IPS DF 6.9 (cell line): ENCODE results near the gene SFXN4.

ENCODE experiments used
- DNase-seq: peaks from one replicate; pipeline ENCODE4 v3.0.0-alpha.2; 2013; ENCODE audit warnings: low read depth, low spot score
- H3K27ac ChIP-seq: one replicate; pipeline ENCODE4 v1.5.1; 2013; ENCODE audit warnings: low read length, control low read depth
- H3K27me3 ChIP-seq: 2 replicates; pipeline ENCODE4 v1.6.1; 2013; ENCODE audit warnings: mild to moderate bottlenecking, low read length; ENCODE audit not compliant: control insufficient read depth, insufficient read depth
- H3K36me3 ChIP-seq: 2 replicates; pipeline ENCODE4 v1.6.1; 2013; ENCODE audit warnings: low read length; ENCODE audit not compliant: control insufficient read depth, insufficient read depth
- H3K4me1 ChIP-seq: 2 replicates; pipeline ENCODE4 v1.6.1; 2013; ENCODE audit warnings: low read length; ENCODE audit not compliant: control insufficient read depth, insufficient read depth
- H3K4me3 ChIP-seq: 2 replicates; pipeline ENCODE4 v1.5.1; 2013; ENCODE audit warnings: mild to moderate bottlenecking, low read length
- H3K9me3 ChIP-seq: 2 replicates; pipeline ENCODE4 v1.6.1; 2013; ENCODE audit warnings: low read length, inconsistent platforms; ENCODE audit not compliant: control insufficient read depth, insufficient read depth
- WGBS: extraction: QIAGEN DNeasy Blood & Tissue Kit; methylation state at CpG from one replicate; pipeline ENCODE4 v1.1.7; 2013; ENCODE audit warnings: mixed read lengths, missing lambda C conversion rate; ENCODE audit not compliant: insufficient read length, insufficient coverage; 5-methylcytosine and 5-hydroxymethylcytosine counted together

SFXN4 gene, protein sequence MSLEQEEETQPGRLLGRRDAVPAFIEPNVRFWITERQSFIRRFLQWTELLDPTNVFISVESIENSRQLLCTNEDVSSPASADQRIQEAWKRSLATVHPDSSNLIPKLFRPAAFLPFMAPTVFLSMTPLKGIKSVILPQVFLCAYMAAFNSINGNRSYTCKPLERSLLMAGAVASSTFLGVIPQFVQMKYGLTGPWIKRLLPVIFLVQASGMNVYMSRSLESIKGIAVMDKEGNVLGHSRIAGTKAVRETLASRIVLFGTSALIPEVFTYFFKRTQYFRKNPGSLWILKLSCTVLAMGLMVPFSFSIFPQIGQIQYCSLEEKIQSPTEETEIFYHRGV

DNA sequence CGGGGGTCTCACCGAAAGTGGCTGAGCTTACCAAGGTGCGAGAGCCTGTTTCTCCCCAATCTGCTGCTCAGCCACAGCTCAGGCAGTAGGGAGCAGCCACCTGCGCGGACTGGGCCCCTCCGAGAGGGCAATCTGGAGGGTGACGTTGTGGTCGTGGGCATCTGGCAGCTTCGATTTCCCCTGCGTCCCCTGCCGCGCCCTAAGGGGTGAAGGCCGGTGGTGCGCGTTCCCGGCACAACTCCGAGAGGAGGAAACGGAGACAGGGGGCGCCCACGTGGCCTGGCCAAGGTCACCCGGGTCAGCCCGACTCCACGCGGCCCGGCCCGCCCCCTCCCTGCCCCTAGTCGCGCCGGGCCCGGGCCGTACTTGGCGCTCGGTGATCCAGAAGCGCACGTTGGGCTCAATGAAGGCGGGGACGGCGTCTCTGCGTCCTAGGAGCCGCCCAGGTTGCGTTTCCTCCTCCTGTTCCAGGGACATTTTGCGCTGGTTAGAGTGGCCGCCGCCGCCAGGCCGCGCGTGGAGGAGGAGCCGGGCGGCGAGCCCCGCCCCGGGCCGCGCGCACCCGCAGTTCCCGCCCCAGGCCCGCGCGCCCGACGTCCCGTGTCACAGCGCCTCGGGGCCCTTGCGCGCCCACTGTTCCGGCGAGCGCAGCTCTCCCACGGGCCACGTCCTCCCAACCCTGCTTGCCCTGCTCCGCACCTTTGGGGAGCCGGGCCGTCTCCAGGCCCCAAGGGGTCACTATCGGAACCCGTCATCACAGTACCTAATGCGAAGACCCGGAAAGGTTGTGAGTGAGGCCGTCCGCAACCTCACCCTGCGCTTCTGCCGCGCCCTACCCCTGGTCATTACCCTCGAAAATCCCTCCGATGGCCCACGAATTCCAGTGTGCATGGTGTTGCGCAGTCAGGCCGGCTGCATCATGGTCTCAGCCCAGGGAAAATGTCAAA is at the start of gene SFXN4:
SFXN4 (minus strand) TSS at position 544 of the 947 bp plus-strand sequence; CDS start at position 477, 67 bp downstream.
- Histone ChIP-seq H3K27me3 (no peaks in the 10 kb centered on the region), H3K27ac (no peak within 1 kb of the TSS), H3K36me3 (peaks cover 9% of the 10 kb centered on the region; the same call in 1 of the 2 replicates), H3K4me1 (peaks cover 2% of the 10 kb centered on the region; the same call in 1 of the 2 replicates), H3K4me3 (peak within 1 kb of the TSS; percentile 69), H3K9me3 (no peaks in the 10 kb centered on the region)
- WGBS, result no CpG with 5 or more reads among the region's 90 CpGs
- no peak for DNase-seq

DNA sequence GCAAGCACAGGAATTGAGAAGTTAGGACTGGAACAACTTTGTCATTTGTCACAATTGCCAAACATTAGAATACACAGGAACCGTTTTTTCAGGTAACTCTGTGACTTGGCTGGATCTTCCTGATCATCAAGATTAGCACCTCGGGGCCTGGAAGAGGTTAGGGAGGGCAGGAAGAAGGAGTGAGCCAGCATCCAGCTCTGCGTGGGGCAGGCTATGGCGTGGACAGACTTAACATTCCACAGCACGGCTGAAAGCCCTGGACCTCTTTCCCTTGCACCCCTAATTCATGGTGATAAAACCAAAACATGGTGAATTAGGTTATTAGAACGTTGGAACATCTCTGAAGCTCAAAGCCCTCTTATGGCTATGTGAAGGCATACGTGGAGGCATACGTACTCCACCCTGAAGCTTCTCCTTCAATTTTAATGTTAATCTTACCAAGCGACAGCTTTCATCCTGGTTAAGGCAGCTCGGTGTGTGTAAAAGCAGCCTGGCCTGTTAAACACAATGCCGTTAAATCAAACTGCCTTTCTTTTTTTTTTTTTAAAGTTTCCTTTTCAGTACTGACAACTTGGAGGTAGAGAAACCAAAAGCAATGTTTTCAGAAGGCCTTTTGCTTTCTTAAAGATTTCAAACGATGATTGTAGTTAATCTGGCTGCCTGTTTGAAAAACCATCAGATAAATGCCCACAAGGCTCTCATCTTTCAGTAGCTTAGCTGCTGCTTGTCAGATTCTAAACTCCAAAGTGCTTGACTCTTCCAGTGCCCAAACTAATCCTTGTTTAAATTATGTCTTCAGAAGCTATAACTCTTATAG is 46.3 kb upstream of the SFXN4 start:
- no CpG with 5 or more reads among the region's 12 CpGs for WGBS

GRCh38 chr10:119211176-119211575 is 45.7 kb upstream of the SFXN4 start:
- no peaks in the 10 kb centered on the region for H3K9me3 ChIP-seq
- no peak for DNase-seq
- H3K27me3 ChIP-seq, result peaks cover 12% of the 10 kb centered on the region; the same call in 1 of the 2 replicates
- no peak overlapping the region for H3K4me3 ChIP-seq
- H3K36me3 ChIP-seq, result no peaks in the 10 kb centered on the region
- no peak overlapping the region for H3K27ac ChIP-seq
- peaks cover 1% of the 10 kb centered on the region; the same call in 1 of the 2 replicates for H3K4me1 ChIP-seq
- no CpG with 5 or more reads among the region's 3 CpGs for WGBS

More for the DNA sequence above, 46.3 kb upstream of the SFXN4 start:
- no peak overlapping the region for H3K4me3 ChIP-seq
- no peaks in the 10 kb centered on the region for H3K36me3 ChIP-seq
- H3K9me3 ChIP-seq, result no peaks in the 10 kb centered on the region
- H3K27ac ChIP-seq, result no peak overlapping the region
- no peak for DNase-seq
- peaks cover 1% of the 10 kb centered on the region; the same call in 1 of the 2 replicates for H3K4me1 ChIP-seq
- H3K27me3 ChIP-seq, result peaks cover 12% of the 10 kb centered on the region; the same call in 1 of the 2 replicates

- no CpG with 5 or more reads among the region's 2 CpGs for WGBS
- Histone ChIP-seq H3K27me3 (peaks cover 12% of the 10 kb centered on the region; the same call in 1 of the 2 replicates), H3K4me3 (no peak overlapping the region), H3K4me1 (peaks cover 1% of the 10 kb centered on the region; the same call in 1 of the 2 replicates), H3K27ac (no peak overlapping the region), H3K36me3 (no peaks in the 10 kb centered on the region), H3K9me3 (no peaks in the 10 kb centered on the region)
- no peak for DNase-seq
Observed at GRCh38 chr10:119210633-119211032, 45.1 kb upstream of the SFXN4 start.

- peaks cover 12% of the 10 kb centered on the region; the same call in 1 of the 2 replicates for H3K27me3 ChIP-seq
- H3K27ac ChIP-seq, result no peak overlapping the region
- H3K36me3 ChIP-seq, result no peaks in the 10 kb centered on the region
- H3K4me1 ChIP-seq, result peaks cover 1% of the 10 kb centered on the region; the same call in 1 of the 2 replicates
- WGBS, result no CpG with 5 or more reads among the region's 9 CpGs
- DNase-seq, result no peak
- H3K4me3 ChIP-seq, result no peak overlapping the region
- H3K9me3 ChIP-seq, result no peaks in the 10 kb centered on the region
Observed at GRCh38 chr10:119209736-119210355, 44.3 kb upstream of the SFXN4 start.

DNA sequence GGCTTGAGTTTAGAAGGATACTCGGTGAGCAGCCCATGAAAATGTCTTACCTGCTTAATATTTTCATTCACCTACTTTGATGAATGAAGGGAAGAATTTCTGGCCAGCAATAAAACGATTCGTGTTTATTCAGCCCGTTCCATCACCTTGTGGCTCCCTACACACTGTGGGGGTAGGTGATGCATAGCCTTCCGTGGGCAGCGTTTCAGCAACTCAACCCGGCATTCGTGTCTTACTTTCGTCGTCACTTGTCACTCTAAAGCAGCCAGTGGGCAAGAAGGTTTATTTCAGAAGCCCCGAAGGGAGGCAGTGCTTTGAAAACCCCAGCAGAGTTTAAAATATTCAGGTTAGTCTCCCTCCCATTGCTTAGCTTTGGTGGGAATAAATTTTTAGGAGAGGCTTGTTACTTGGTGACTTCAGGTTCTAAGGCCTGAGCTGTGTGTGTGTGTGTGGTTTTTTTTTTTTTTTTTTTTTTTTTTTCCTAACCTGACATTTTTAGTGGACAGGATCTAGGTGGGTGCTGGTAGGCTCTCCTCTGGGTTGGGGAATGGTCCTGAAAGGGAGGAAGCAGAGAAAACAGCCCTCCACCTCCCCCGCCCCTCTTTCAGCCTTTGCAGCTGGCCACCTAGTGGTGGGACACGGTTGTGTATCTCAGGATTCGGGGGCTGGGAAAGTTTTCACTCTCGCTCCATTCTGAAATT is 43.7 kb upstream of the SFXN4 start:
- H3K4me1 ChIP-seq, result peaks cover 1% of the 10 kb centered on the region; the same call in 1 of the 2 replicates
- no peak for DNase-seq
- no CpG with 5 or more reads among the region's 15 CpGs for WGBS

GRCh38 chr10:119208553-119208940 is 43.0 kb upstream of the SFXN4 start:
- no peaks in the 10 kb centered on the region for H3K36me3 ChIP-seq
- DNase-seq, result no peak
- WGBS, result no CpG with 5 or more reads among the region's 3 CpGs
- H3K9me3 ChIP-seq, result no peaks in the 10 kb centered on the region
- H3K4me1 ChIP-seq, result peaks cover 1% of the 10 kb centered on the region; the same call in 1 of the 2 replicates
- H3K27ac ChIP-seq, result no peak overlapping the region
- H3K27me3 ChIP-seq, result peaks cover 12% of the 10 kb centered on the region; the same call in 1 of the 2 replicates
- no peak overlapping the region for H3K4me3 ChIP-seq

More for the DNA sequence above, 43.7 kb upstream of the SFXN4 start:
- H3K27me3 ChIP-seq, result peaks cover 12% of the 10 kb centered on the region; the same call in 1 of the 2 replicates
- H3K9me3 ChIP-seq, result no peaks in the 10 kb centered on the region
- H3K36me3 ChIP-seq, result no peaks in the 10 kb centered on the region
- no peak overlapping the region for H3K4me3 ChIP-seq
- no peak overlapping the region for H3K27ac ChIP-seq

GRCh38 chr10:119207713-119208552 is 42.4 kb upstream of the SFXN4 start:
- no CpG with 5 or more reads among the region's 62 CpGs for WGBS
- Histone ChIP-seq H3K4me3 (peak overlapping the region; percentile 74; the same call in 1 of the 2 replicates), H3K27me3 (peaks cover 12% of the 10 kb centered on the region; the same call in 1 of the 2 replicates), H3K27ac (no peak overlapping the region), H3K36me3 (no peaks in the 10 kb centered on the region), H3K9me3 (no peaks in the 10 kb centered on the region), H3K4me1 (peaks cover 1% of the 10 kb centered on the region; the same call in 1 of the 2 replicates)
- no peak for DNase-seq
